ENCODE measurements around the gene ANGPTL7.

The ANGPTL7 gene

GRCh38 chr1:11180342-11180744 lies 8.8 kb upstream of the ANGPTL7 start:
- no peak for TF ChIP-seq CTCF (IDR thresholded peaks at IDR 0.05; ENCODE audit: unreplicated experiment in 3 of 3)
- H3K27ac Mint-ChIP-seq: peak overlapping the region in 2 of 3 experiments; percentile 79 to 80
- peaks cover 49% of the 10 kb centered on the region for H3K36me3 Mint-ChIP-seq (ENCODE audit: low read depth)
- H3K4me1 Mint-ChIP-seq: peaks cover 43% of the 10 kb centered on the region
- H3K9me3 Mint-ChIP-seq: no peaks in the 10 kb centered on the region
- no peaks in the 10 kb centered on the region for H3K27me3 Mint-ChIP-seq (ENCODE audit: low read depth)
- no peak overlapping the region for H3K4me3 Mint-ChIP-seq

GRCh38 chr1:11182884-11183283 lies 6.3 kb upstream of the ANGPTL7 start:
- peaks cover 20% of the 10 kb centered on the region for H3K4me1 Mint-ChIP-seq
- peaks cover 54% of the 10 kb centered on the region for H3K36me3 Mint-ChIP-seq (ENCODE audit: low read depth)
- no peak overlapping the region for H3K4me3 Mint-ChIP-seq
- H3K9me3 Mint-ChIP-seq: no peaks in the 10 kb centered on the region
- no peak overlapping the region for H3K27ac Mint-ChIP-seq
- no peak for TF ChIP-seq CTCF (IDR thresholded peaks at IDR 0.05; ENCODE audit: unreplicated experiment in 3 of 3)
- no peaks in the 10 kb centered on the region for H3K27me3 Mint-ChIP-seq (ENCODE audit: low read depth)

DNA sequence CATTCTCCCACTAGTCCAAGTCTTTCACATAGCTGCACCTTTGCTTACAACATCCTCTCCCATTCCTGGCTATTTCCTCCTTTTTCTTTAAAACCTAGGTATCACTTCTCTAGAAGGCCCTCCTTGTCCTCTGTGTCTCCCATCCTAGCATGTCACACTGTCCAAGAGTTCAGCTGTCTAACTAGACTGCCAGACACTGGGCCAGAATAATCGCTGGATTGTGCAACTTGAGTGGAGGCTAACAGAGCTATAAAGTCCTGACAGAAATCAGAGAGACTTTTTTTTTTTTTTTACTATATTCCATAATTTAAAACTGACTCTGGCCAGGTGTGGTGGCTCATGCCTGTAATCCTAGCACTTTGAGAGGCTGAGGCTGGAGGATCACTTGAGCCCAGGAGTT lies 4.2 kb upstream of the ANGPTL7 start:
- no peaks in the 10 kb centered on the region for H3K9me3 Mint-ChIP-seq
- peaks cover 6% of the 10 kb centered on the region for H3K4me1 Mint-ChIP-seq
- no peak for TF ChIP-seq CTCF (IDR thresholded peaks at IDR 0.05; ENCODE audit: unreplicated experiment in 3 of 3)
- H3K27ac Mint-ChIP-seq: peak overlapping the region in 1 of 3 experiments; percentile 6
- H3K27me3 Mint-ChIP-seq (ENCODE audit: low read depth): no peaks in the 10 kb centered on the region
- no peak overlapping the region for H3K4me3 Mint-ChIP-seq
- H3K36me3 Mint-ChIP-seq (ENCODE audit: low read depth): peaks cover 47% of the 10 kb centered on the region

DNA sequence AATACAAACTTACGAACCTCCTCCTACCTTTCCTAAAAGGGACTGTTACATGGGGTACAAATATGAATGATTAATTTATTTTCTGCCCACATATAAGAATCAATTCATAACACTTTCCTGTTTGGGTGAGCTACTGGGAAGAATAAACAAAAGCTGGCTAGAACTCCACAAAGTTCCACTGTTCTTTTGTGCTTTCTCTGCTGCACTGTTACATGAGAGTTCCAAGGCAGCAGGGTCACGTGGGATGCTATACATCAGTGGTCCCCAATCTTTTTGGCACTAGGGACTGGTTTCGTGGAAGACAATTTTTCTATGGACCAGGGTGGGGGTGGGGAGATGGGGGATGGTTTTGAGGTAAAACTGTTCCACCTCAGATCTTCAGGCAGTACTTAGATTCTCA lies 2.2 kb upstream of the ANGPTL7 start:
- no peak overlapping the region for H3K4me3 Mint-ChIP-seq
- H3K27me3 Mint-ChIP-seq (ENCODE audit: low read depth): no peaks in the 10 kb centered on the region
- TF ChIP-seq CTCF (IDR thresholded peaks at IDR 0.05; ENCODE audit: unreplicated experiment in 3 of 3): no peak
- H3K4me1 Mint-ChIP-seq: peaks cover 6% of the 10 kb centered on the region
- peak overlapping the region in 1 of 3 experiments; percentile 13 for H3K27ac Mint-ChIP-seq
- H3K9me3 Mint-ChIP-seq: no peaks in the 10 kb centered on the region
- H3K36me3 Mint-ChIP-seq (ENCODE audit: low read depth): peaks cover 45% of the 10 kb centered on the region

GRCh38 chr1:11187494-11187893 lies 1.7 kb upstream of the ANGPTL7 start:
- Mint-ChIP-seq H3K27ac (peak overlapping the region in 1 of 3 experiments; percentile 41), H3K36me3 (ENCODE audit: low read depth) (peaks cover 42% of the 10 kb centered on the region), H3K4me3 (no peak overlapping the region), H3K27me3 (ENCODE audit: low read depth) (no peaks in the 10 kb centered on the region), H3K4me1 (peaks cover 6% of the 10 kb centered on the region), H3K9me3 (no peaks in the 10 kb centered on the region)
- TF ChIP-seq CTCF (IDR thresholded peaks at IDR 0.05; ENCODE audit: unreplicated experiment in 3 of 3): no peak

- Mint-ChIP-seq H3K4me3 (no peak overlapping the region), H3K27me3 (ENCODE audit: low read depth) (no peaks in the 10 kb centered on the region), H3K27ac (peak overlapping the region in 2 of 3 experiments; percentile 41 to 75), H3K36me3 (ENCODE audit: low read depth) (peaks cover 42% of the 10 kb centered on the region), H3K4me1 (peaks cover 6% of the 10 kb centered on the region), H3K9me3 (no peaks in the 10 kb centered on the region)
- no peak for TF ChIP-seq CTCF (IDR thresholded peaks at IDR 0.05; ENCODE audit: unreplicated experiment in 3 of 3)
Measured at GRCh38 chr1:11187931-11188330, 1.2 kb upstream of the ANGPTL7 start.
